ENCODE data around the gene ARHGEF19.

DNA sequence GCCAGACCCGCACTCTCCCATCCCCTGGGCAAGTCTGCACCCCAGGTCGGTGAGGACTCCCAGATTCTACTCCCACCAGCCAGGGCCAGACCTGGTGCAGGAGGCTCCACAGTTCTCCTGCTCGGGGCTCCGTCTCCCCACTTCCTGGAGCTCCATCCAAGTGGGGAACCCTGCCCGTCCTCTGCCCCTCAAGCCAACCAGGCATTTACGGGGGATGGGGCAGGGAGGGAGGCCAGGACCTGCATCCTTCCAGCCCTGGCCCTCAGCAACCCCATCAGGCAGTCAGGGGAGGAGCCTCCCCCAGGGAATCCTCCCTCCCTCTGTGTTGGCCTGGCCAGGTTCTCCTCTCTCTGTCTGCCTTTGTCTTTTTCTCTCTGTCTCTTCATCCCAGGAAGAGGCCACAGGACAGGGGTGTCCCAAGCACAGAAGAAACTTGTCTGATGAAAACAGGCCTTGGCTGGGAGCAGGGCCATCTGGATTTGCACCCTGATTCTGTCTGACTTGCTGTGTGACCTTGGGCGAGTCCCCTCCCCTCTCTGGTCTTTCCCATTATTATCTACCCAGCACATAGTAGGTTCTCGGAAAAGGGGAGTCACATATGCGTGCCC, 38.1 kb downstream of the ARHGEF19 start:
- TF ChIP-seq CTCF (IDR thresholded peaks at IDR 0.05; ENCODE audit: low read depth, low read length, poor library complexity, severe bottlenecking) (no peak), EZH2phosphoT487 (IDR thresholded peaks at IDR 0.05; ENCODE audit: borderline replicate concordance, low read length) (no peak)

All from DOHH2 (cell line).